ENCODE results near the gene HOXD4. TPM values are rescaled to one million over a fixed set of nuclear protein-coding genes. Genes with fewer than 3 reads are reported as not detected.

HOXD4 gene
- total RNA-seq, 1 experiment from 2014 or later, result 1.2 TPM

GRCh38 chr2:176149481-176149938 lies 1.8 kb upstream of the HOXD4 start:
- Histone ChIP-seq H3K27me3 (replicated peaks; ENCODE audit: control insufficient read depth, insufficient read depth, low read length) (0 out of 2 replicates have a peak, but pooled peaks cover 1% of the 10 kb centered on the region), H3K4me3 (ENCODE audit: low read depth, low read length) (no peak overlapping the region), H3K36me3 (ENCODE audit: control insufficient read depth, insufficient read depth, low read length) (no peaks in the 10 kb centered on the region), H3K4me1 (no peaks in the 10 kb centered on the region), H3K9me3 (no peaks in the 10 kb centered on the region)
- DNase-seq, result no peak
- no peak overlapping the region for H3K27ac Mint-ChIP-seq (ENCODE audit: unreplicated experiment)
- intact Hi-C loops (cut with micrococcal nuclease; ENCODE audit: unreplicated experiment), result no loop called here
- BruUV-seq (replicated peaks), result no TSS peak
- H3K4me3 Mint-ChIP-seq (ENCODE audit: unreplicated experiment), result no peak overlapping the region
- H3K27me3 Mint-ChIP-seq (ENCODE audit: insufficient read depth, unreplicated experiment), result peaks cover 8% of the 10 kb centered on the region
- TF ChIP-seq, protein P1, sequence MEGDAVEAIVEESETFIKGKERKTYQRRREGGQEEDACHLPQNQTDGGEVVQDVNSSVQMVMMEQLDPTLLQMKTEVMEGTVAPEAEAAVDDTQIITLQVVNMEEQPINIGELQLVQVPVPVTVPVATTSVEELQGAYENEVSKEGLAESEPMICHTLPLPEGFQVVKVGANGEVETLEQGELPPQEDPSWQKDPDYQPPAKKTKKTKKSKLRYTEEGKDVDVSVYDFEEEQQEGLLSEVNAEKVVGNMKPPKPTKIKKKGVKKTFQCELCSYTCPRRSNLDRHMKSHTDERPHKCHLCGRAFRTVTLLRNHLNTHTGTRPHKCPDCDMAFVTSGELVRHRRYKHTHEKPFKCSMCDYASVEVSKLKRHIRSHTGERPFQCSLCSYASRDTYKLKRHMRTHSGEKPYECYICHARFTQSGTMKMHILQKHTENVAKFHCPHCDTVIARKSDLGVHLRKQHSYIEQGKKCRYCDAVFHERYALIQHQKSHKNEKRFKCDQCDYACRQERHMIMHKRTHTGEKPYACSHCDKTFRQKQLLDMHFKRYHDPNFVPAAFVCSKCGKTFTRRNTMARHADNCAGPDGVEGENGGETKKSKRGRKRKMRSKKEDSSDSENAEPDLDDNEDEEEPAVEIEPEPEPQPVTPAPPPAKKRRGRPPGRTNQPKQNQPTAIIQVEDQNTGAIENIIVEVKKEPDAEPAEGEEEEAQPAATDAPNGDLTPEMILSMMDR (IDR thresholded peaks at IDR 0.05; ENCODE audit: insufficient read depth in 1 of 2, low read depth in 1 of 2, low read length in 1 of 2, severe bottlenecking in 1 of 2, unreplicated experiment in 1 of 2), result no peak
- POLR2A ChIA-PET, result no interaction called here
- CTCF ChIA-PET, result no interaction called here
- no peaks in the 10 kb centered on the region for H3K36me3 Mint-ChIP-seq (ENCODE audit: insufficient read depth, unreplicated experiment)
- no peaks in the 10 kb centered on the region for H3K4me1 Mint-ChIP-seq (ENCODE audit: low read depth, unreplicated experiment)
- H3K9me3 Mint-ChIP-seq (ENCODE audit: unreplicated experiment), result no peaks in the 10 kb centered on the region

DNA sequence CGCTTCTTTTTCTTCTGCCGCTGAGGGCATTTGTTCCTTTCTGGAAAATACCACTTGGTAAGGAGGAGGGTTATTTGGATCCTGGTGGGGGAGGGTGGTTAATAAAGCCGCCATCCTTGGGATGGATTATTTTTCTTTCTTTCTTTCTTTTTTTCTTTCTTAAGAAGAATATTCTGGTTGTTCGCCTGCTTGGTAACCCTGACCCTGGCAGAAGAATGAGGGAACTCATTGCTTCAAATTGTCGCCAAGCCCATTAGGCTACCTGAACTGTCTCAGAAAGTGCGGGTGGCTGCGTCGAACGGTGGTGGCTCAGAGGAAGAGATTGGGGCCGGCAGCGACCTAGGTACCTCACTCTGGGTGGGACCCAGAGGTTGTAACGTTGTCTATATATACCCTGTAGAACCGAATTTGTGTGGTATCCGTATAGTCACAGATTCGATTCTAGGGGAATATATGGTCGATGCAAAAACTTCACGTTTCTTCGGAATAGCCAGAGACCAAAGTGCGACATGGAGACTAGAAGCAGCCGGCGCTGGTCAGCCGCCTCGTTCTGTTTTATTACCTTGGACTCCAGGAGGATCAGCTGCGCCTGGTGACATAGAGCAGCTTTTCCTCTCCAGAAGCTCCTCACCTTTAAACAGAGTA lies 1.3 kb upstream of the HOXD4 start:
- no peaks in the 10 kb centered on the region for H3K36me3 ChIP-seq (ENCODE audit: control insufficient read depth, insufficient read depth, low read length)
- H3K4me1 ChIP-seq, result no peaks in the 10 kb centered on the region
- no peak overlapping the region for H3K4me3 Mint-ChIP-seq (ENCODE audit: unreplicated experiment)
- peaks cover 4% of the 10 kb centered on the region for H3K27me3 Mint-ChIP-seq (ENCODE audit: insufficient read depth, unreplicated experiment)
- H3K4me3 ChIP-seq (ENCODE audit: low read depth, low read length), result no peak overlapping the region
- no TSS peak for BruUV-seq (replicated peaks)
- POLR2A ChIA-PET, result no interaction called here
- no peak overlapping the region for H3K27ac Mint-ChIP-seq (ENCODE audit: unreplicated experiment)
- TF ChIP-seq, protein P1 (IDR thresholded peaks at IDR 0.05; ENCODE audit: insufficient read depth in 1 of 2, low read depth in 1 of 2, low read length in 1 of 2, severe bottlenecking in 1 of 2, unreplicated experiment in 1 of 2), result no peak
- H3K36me3 Mint-ChIP-seq (ENCODE audit: insufficient read depth, unreplicated experiment), result no peaks in the 10 kb centered on the region
- H3K27me3 ChIP-seq (replicated peaks; ENCODE audit: control insufficient read depth, insufficient read depth, low read length), result 0 out of 2 replicates have a peak, but pooled peaks cover 1% of the 10 kb centered on the region
- intact Hi-C loops (cut with micrococcal nuclease; ENCODE audit: unreplicated experiment), result no loop called here
- no peaks in the 10 kb centered on the region for H3K9me3 ChIP-seq
- H3K4me1 Mint-ChIP-seq (ENCODE audit: low read depth, unreplicated experiment), result no peaks in the 10 kb centered on the region
- no peaks in the 10 kb centered on the region for H3K9me3 Mint-ChIP-seq (ENCODE audit: unreplicated experiment)
- CTCF ChIA-PET, result no interaction called here
- no peak for DNase-seq

DNA sequence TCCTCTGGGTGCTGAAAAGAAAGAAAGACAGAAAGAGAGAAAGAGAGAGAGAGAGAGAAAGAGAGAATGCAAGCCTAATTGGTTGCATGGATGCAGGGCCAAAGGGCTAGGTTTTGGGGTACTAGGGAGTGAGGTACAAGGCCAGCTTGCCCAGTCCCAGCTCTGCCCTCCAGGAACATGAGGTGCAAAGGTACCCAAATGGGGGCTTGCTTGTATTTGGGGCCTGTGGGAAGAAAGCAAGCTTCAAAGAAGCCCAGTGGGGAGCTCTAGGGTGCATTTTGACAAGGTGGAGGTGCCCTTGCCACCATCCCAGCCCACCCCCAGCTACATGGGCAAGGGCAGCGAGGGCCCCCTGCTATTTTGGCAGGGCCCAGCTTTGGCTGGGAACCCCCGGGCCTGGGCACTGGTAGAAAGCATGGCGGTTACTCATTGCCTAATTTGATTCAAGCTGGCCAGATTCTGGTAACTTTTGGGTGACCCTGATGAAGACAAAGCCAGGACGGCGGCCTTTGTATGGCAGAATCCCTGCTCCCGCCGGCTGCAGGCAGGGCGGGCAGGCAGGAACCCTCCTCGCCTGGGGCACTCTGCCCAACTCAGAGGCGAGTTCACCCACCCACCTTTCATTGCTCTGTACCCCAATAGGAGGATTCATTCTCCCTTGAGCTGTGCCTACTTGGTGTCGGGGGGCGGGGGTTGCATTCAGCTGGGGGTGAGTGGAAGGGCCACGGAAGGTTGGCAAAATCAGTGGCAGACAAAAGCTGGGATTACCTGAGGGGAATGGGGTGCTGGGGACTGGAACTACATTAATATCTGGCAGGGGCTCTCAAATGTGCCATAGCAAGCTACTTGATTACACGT lies 537 bp upstream of the HOXD4 start:
- Mint-ChIP-seq H3K4me3 (ENCODE audit: unreplicated experiment) (no peak overlapping the region), H3K27ac (ENCODE audit: unreplicated experiment) (no peak overlapping the region), H3K36me3 (ENCODE audit: insufficient read depth, unreplicated experiment) (no peaks in the 10 kb centered on the region), H3K4me1 (ENCODE audit: low read depth, unreplicated experiment) (no peaks in the 10 kb centered on the region), H3K27me3 (ENCODE audit: insufficient read depth, unreplicated experiment) (peaks cover 10% of the 10 kb centered on the region), H3K9me3 (ENCODE audit: unreplicated experiment) (no peaks in the 10 kb centered on the region)
- intact Hi-C loops (cut with micrococcal nuclease; ENCODE audit: unreplicated experiment), result no loop called here
- no TSS peak for BruUV-seq (replicated peaks)
- ChIA-PET CTCF (no interaction called here), POLR2A (no interaction called here)
- TF ChIP-seq, protein P1 (IDR thresholded peaks at IDR 0.05; ENCODE audit: insufficient read depth in 1 of 2, low read depth in 1 of 2, low read length in 1 of 2, severe bottlenecking in 1 of 2, unreplicated experiment in 1 of 2), result no peak
- H3K27me3 ChIP-seq (replicated peaks; ENCODE audit: control insufficient read depth, insufficient read depth, low read length), result no peaks in the 10 kb centered on the region; the same call in 1 of the 2 replicates
- no peak for DNase-seq
- no peaks in the 10 kb centered on the region for H3K9me3 ChIP-seq
- no peak overlapping the region for H3K4me3 ChIP-seq (ENCODE audit: low read depth, low read length)
- no peaks in the 10 kb centered on the region for H3K4me1 ChIP-seq
- H3K36me3 ChIP-seq (ENCODE audit: control insufficient read depth, insufficient read depth, low read length), result no peaks in the 10 kb centered on the region
